ENCODE results near the gene BABAM1.

The BABAM1 gene

GRCh38 chr19:17303940-17304267, 36.7 kb downstream of the BABAM1 start:
- DNase-seq (ENCODE audit: low spot score), result no peak

DNA sequence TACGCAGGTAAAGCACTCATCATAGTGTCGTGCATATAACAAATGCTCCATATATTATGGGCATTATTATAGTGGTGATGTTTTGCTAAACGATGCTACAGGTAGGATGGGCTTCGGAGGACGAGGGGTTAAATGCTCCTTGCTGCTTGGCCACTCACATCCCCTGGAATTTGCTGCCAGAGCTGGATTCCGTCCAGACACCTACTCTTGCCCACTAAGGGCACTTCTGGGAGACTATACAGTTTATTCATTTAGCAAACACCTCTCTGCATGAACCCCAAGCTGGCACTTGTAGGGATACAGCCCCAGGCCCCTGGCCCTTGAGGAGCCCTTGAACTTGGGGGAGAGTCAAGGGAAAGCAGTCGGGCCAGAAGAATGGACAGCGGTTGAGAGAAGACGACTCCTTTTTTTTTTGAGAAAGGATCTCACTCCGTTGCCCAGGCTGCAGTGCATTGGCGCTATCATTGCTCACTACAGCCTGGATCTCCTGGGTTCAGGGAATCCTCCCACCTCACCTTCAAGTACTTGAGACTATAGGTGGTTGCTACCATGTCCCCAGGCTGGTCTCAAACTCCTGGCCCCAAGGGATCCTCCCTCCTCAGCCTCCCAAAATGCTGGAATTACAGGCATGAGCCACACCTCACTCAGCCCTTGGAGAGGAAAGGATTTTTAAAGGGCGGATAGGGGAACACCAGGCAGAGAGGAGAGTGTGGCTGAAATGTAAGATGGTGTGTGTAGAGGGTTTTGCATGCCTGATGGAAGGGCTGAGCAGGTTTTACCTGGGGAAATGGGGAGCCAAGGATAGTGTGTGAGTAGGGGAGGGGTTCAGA, 37.4 kb downstream of the BABAM1 start:
- DNase-seq (ENCODE audit: low spot score), result no peak

DNA sequence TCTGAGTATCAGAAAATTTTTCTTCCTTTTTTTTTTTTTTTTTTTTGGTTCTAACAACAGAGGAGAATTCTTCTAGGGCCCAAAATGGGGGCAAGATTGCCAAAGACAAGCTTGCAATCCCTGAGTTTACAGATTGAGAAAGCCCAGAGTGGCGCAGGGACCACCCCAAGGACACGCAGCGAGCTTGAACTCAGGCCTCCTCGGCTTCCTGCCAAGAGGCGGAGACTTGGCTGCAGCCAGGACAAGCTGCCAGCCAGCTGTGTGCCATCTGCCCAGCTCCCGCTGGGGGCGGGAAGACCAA, 37.9 kb downstream of the BABAM1 start:
- DNase-seq (ENCODE audit: low spot score), result no peak

DNA sequence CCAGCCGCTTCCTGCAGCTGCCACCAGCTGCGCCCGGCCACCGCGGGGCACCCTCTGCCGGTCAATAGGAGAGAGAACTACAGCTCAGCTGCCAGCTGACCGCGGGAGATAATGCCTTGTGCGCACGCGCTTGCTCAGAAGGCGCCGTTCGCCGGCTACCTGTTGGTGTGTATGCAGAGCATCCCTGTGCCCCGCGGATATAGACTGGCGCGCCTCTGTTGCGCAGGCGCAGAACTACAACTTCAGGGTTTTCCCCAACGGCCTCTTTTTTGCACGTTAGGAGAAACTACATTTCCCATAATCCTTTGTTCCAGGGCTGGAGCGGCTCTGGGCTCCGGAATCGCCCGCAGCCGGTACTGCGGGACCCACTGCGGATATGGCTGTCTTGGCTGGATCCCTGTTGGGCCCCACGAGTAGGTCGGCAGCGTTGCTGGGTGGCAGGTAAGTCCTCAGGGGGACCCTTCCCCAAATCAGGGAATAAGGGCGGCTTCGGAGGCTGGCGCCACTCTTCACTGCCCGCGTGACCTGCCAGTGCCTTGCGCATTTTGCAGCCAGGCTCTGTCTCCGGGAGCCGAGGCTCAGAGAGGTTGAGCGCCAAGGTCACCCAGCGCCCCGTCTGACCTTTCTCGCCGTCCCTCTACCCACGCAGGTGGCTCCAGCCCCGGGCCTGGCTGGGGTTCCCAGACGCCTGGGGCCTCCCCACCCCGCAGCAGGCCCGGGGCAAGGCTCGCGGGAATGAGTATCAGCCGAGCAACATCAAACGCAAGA, 38.5 kb downstream of the BABAM1 start, which contains the start of gene MRPL34:
Gene MRPL34, plus strand, starts transcription at position 356 of the 768 bp plus-strand sequence. Its CDS starts 21 bp downstream, at position 377.
- peak; percentile 91 for DNase-seq (ENCODE audit: low spot score)

DNA sequence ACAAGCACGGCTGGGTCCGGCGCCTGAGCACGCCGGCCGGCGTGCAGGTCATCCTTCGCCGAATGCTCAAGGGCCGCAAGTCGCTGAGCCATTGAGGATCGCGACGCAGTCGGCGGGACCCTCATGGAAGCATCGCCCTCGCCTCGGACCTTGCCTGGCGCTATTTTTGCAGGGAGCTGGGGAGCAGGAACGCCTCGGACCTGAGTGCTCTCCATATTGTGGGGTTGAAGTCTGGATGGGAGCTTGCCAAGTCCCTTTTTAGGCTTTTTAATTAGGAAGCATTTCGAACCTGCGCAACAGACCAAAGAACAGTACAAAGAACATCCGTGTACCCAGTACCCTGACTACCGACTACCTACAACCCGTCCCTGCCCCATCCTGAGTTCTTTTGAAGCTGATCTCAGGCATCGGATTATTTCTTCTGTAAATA, 39.1 kb downstream of the BABAM1 start:
- DNase-seq (ENCODE audit: low spot score), result no peak

DNA sequence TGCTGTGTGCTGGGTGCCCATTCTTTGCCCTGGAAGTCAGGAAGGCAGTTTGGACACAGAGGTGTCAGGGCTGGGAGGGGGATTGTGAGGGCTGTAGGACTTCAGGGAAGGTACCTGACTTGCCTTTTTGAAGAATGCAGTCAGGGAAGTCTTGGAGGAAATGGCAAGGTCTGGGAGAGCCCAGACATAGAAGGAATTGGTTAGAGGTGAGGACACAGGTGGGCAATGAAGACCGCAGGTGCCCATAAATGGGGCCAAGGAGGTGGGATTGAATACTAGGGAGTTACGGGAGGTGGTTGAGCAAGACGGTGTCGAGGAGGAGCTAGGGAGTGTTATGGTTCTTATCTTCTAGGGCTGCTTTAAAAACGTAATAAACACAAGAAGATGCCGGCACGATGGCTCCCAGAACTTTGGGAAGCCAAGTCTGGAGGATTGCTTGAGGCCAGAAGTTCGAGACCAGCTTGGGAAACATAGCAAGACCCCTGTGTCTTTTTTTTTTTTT, 40.7 kb downstream of the BABAM1 start:
- no peak for DNase-seq (ENCODE audit: low spot score)

DNA sequence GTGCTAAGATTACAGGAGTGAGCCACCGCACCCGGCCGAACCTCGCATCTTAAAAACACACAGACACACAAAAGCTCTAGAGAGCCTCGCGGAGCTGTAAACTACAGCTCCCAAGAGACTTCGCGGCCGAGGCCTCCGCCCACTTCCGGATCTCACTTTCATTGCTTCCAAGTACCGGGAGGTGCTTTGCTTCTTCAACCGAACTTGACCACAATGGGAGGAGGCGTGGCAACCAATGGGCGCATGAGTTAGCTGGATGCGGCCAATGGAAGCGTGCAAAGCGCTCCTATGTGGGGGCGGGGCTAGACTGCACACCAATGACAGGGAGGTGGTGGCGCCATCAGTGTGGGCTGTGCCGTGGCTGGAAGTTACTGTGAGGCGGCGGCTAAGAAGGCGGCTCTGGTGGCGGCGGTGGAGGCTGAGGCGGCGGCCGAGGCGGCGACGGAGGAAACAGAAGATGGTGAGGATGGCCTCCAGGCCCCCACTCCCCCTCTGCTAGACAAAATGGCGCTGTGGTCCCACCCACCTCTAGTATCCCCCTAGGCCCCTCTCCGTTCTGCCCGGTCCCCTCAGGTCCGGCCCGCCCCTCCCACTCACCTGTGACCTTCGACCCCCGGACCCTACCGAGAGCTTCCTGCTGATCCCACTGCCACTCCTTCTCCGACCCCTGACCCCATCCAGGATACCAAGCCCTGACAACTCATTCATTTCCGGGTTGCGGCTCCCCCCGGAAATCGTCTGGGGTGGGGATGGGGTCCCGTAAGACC, 42.1 kb downstream of the BABAM1 start, which contains the start of gene DDA1:
Gene DDA1, plus strand, starts transcription at position 366 of the 767 bp plus-strand sequence. Its CDS starts 92 bp downstream, at position 458.
- peak; percentile 99 for DNase-seq (ENCODE audit: low spot score)

- no peak for DNase-seq (ENCODE audit: low spot score)
Observed at GRCh38 chr19:17309965-17310461, 42.8 kb downstream of the BABAM1 start.

DNA sequence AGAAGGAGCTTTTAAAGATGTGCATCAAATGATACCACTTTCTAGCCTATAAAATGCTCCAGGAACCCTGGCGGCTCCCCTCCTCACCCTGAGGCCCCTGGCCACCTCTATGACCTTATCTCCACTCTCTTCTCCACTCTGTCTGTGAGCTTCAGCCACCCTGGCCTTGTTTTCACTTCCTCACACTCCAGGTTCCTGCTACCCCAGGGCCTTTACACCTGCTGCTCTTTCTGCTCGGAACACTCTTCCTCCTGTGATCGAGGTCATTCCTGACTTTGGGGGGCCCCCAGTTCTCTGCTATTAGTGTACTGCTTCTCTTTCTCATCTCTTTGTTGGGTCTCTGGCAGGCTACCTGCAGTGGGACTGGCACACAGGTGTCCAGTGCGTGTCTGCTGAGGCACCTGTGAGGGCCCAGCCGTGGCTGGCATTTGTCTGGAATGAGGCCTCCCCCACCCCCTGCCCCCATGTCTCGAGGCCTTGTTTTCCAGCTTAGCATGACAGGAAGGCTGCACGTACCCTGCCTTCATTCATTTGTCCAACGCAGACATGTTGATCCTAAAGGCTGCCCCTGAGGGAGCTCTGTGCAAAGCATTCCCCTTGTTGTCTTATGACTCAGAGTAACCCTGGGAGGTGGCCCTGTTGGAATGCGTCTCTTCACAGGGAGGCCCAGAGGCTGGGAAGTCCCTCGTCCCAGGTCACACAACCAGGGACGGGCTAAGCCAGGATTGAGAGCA, 44.4 kb downstream of the BABAM1 start:
- DNase-seq (ENCODE audit: low spot score), result no peak

DNA sequence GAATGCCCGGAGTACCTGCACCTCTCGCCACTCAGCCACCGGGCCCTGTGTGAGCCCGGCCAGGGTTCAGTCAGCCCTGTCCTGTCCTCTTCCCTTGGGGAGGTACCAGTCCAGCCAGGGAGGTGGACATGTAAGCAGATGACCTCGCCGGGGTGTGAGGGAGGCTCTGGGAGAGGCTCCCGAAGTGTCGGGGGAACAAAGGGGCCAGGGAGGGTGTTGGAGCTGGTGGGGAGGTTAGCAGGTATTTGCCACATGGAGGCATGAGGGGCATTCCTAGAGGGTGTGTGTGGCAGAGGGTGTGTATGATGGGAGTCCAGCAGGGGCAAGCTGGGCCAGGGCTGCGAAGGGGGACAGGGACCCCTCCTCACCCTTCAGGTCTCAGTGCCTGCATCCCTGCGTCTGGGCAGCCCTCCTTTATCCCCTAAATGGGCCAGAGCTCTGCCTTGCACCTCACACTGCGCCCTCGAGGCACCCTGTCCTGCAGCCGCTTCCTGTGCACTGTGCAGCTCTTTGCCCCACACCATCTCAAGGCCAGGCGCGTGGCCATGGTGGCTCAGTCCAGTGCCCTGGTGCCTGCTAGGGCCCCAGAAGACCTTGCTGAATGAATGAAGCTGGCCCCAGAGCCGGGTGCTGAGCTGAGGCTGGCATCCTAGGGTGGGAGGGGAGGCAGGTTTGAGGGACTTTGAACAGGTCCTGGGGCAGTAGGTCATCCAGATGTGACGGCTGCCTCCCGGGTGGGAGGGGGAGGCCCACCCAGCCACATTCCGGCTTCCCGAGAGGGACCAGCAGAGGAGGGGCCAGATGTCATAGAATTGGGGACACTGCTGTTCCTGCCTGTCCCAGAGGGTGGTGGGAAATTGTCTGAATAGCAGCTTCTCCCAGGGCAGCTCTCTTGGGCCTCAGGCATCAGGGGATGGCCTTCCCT, 45.2 kb downstream of the BABAM1 start:
- DNase-seq (ENCODE audit: low spot score), result no peak

DNA sequence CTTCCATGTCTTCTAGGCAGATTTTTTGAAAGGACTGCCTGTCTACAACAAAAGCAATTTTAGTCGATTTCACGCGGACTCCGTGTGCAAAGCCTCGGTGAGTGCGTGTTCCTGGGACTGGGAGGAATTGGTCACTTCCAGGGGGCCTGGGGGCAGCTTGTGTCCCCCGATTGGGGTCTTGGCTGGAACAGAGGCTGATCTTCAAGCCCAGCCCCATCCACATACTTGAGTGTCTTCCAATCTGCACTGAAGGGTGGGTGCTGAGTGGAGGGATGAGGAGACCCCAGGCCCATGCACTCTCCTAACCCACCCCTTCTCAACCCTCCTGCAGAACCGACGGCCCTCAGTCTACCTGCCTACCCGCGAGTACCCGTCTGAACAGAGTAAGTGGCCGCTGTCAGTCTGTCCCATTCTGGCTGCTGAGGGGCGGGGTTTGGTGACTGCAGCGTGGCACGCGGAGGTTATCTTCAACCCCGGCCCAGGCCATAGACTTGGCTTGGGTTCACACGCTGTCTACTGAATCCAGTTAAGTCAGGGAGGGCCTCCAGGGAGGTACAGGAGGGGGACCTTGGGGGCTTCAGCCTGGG, 46.9 kb downstream of the BABAM1 start:
- no peak for DNase-seq (ENCODE audit: low spot score)

DNA sequence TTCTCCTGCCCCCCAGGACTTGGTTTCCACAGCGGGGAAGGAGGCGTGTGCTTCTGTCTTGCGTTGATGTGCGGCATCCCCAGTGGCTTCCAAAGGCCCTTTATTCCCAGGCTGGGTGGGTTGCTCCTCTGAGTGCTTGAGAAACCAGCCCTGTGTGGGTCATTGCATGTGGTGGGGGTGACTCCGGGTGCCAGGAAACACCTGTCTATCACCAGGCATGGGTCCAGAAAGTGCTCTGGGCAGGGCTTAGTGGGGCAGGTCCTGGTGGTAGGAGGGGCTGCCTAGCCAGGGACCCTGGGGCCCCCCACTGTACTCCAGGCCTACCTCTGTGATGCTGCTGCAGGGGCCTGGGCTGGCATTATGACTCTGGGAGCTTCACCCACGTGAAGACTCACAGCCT, 51.7 kb downstream of the BABAM1 start:
- no peak for DNase-seq (ENCODE audit: low spot score)

- no peak for DNase-seq (ENCODE audit: low spot score)
Observed at GRCh38 chr19:17319473-17320238, 52.4 kb downstream of the BABAM1 start.

DNA sequence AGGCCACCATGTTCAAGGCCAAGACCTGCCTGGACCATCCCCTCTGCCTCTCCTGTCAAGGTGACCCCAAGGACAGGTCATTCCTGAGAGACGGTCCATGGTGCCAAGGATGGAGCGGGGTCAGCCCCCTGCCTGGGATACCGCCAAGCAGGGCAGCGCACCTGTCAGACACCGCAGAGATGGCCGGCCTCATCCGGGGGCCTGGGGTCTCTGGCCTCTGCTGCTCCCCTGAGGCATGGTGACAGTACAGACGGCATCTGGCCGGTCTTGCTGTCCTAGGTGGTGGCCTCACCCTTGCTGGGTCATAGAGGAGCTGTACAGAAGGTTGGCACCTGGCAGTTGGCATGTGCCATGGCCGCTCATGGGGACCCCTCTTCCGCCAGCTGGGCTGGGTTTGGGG, 53.2 kb downstream of the BABAM1 start:
- no peak for DNase-seq (ENCODE audit: low spot score)

DNA sequence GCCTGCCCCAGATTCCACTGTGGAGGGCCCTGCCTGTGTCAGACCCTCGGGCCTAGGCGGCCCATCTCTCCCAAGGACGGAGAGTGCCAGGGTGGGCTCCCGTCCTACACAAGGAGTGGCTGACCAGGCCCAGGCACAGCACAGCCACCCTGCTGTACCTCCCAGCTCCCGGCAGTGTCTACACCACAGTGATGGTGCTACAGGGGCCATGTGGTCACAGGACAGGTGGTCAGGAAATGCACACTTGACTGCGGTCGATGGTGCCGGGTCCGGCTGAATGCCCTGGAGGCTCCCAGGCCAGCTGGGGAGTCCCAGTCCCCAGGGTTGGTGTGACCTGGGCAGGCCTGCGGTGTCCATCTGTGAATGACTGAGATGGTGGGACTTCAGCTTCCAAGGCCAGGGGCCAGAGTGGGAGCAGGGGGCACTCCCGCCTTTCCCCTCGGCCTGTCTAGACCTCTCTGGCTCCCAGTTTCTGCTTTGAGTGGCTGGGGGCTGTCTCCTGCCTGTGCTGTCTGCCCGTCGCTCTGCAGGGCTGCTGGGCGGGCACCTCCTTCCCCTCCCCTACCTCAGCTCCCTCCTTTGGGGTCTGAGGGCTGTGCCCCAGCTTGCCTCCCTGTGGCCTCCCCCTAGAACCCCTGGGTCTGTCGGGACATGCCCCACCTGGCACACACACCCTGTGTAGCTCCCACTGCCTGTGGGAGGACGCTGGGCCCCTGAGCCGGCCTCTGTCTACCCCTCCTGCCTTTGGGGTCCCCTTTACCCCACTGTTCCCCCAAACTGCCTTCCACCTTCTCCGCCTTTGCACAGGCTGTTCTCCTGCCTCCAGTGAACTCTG, 54.6 kb downstream of the BABAM1 start:
- DNase-seq (ENCODE audit: low spot score), result no peak

DNA sequence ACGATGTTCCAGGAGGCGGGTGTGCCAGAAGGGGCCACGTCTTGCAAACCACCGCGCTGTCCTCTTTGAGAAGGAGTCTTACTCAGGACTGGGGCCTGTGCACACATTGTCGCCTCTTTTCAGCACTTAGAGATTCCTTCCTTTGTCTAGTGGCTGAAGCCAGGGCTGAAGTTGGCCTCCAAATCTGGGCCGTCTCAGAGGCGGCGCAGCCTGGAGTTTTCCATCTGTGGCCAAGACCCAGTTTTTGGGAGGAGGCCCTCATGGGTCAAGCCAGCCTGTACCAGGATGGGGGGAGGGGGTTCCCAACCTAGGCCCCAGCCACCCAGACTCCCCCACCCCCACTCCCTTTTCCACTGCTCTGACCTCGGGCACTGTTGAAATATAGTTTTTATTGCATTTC, 55.6 kb downstream of the BABAM1 start:
- DNase-seq (ENCODE audit: low spot score), result no peak

- DNase-seq (ENCODE audit: low spot score), result no peak
Observed at GRCh38 chr19:17323300-17323963, 56.2 kb downstream of the BABAM1 start.

- no peak for DNase-seq (ENCODE audit: low spot score)
Observed at GRCh38 chr19:17323964-17324332, 56.7 kb downstream of the BABAM1 start.

Measured in germinal center (tissue), 1 donor.